ENCODE measurements around the gene LYZL4. TPM values are rescaled to one million over a fixed set of nuclear protein-coding genes. Genes with fewer than 3 reads are reported as not detected.

The LYZL4 gene
- total RNA-seq, 1 experiment from 2014 or later = not detected

DNA sequence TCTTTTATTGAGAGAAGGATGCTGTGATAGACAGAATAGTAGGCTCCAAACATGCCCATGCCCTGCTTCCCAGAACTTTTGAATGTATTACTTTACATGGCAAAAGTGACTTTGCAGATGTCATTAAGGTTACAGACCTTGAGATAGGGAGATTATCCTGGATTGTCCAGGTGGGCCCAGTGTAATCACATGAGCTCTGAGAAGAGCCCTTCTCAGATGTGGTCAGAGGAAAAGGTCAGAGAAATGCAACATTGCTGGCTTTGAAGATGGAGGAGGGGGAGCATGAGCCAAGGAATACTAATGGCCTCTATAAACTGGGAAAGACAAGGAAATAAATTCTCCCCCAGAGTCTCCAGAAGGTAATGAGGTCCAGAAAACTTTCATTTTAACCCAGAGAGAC, 45.8 kb upstream of the LYZL4 start:
- DNase-seq (ENCODE audit: low read depth, low spot score) (no peak), ATAC-seq (no peak)
- no peak overlapping the region for H3K4me3 ChIP-seq (ENCODE audit: low read depth in 2 of 2, low read length in 2 of 2)
- no peaks in the 10 kb centered on the region for H3K4me1 ChIP-seq (ENCODE audit: control insufficient read depth, insufficient read depth, low read length)
- no peaks in the 10 kb centered on the region for H3K36me3 ChIP-seq (ENCODE audit: control insufficient read depth, insufficient read depth, low read length)
- CTCF ChIA-PET = no interaction called here
- no peaks in the 10 kb centered on the region for H3K27me3 ChIP-seq (ENCODE audit: control insufficient read depth, insufficient read depth, low read length)
- no peaks in the 10 kb centered on the region for H3K9me3 ChIP-seq (ENCODE audit: control insufficient read depth, insufficient read depth, low read depth, low read length)
- no TSS peak for BruUV-seq (replicated peaks)
- in situ Hi-C loops (cut with HindIII; ENCODE audit: low pct_unique_long_range_greater_than_20kb, low sequenced_read_pairs) = no loop called here
- POLR2A ChIA-PET = no interaction called here
- H3K27ac ChIP-seq (ENCODE audit: low read length) = no peak overlapping the region
- intact Hi-C loops (cut with micrococcal nuclease; ENCODE audit: unreplicated experiment) = no loop called here
- TF ChIP-seq, protein P1, sequence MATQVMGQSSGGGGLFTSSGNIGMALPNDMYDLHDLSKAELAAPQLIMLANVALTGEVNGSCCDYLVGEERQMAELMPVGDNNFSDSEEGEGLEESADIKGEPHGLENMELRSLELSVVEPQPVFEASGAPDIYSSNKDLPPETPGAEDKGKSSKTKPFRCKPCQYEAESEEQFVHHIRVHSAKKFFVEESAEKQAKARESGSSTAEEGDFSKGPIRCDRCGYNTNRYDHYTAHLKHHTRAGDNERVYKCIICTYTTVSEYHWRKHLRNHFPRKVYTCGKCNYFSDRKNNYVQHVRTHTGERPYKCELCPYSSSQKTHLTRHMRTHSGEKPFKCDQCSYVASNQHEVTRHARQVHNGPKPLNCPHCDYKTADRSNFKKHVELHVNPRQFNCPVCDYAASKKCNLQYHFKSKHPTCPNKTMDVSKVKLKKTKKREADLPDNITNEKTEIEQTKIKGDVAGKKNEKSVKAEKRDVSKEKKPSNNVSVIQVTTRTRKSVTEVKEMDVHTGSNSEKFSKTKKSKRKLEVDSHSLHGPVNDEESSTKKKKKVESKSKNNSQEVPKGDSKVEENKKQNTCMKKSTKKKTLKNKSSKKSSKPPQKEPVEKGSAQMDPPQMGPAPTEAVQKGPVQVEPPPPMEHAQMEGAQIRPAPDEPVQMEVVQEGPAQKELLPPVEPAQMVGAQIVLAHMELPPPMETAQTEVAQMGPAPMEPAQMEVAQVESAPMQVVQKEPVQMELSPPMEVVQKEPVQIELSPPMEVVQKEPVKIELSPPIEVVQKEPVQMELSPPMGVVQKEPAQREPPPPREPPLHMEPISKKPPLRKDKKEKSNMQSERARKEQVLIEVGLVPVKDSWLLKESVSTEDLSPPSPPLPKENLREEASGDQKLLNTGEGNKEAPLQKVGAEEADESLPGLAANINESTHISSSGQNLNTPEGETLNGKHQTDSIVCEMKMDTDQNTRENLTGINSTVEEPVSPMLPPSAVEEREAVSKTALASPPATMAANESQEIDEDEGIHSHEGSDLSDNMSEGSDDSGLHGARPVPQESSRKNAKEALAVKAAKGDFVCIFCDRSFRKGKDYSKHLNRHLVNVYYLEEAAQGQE (IDR thresholded peaks at IDR 0.05; ENCODE audit: insufficient read depth in 1 of 2, low read depth in 2 of 2, low read length in 1 of 2) = no peak
- no peak for TF ChIP-seq SIN3A (IDR thresholded peaks at IDR 0.05; ENCODE audit: borderline replicate concordance, insufficient read depth, low read depth, low read length)
- no peak for TF ChIP-seq POLR2AphosphoS5 (IDR thresholded peaks at IDR 0.05; ENCODE audit: low read depth, low read length)
- TF ChIP-seq TCF7L2 (IDR thresholded peaks at IDR 0.05; ENCODE audit: low read depth, low read length) = no peak
- TF ChIP-seq, protein P2, sequence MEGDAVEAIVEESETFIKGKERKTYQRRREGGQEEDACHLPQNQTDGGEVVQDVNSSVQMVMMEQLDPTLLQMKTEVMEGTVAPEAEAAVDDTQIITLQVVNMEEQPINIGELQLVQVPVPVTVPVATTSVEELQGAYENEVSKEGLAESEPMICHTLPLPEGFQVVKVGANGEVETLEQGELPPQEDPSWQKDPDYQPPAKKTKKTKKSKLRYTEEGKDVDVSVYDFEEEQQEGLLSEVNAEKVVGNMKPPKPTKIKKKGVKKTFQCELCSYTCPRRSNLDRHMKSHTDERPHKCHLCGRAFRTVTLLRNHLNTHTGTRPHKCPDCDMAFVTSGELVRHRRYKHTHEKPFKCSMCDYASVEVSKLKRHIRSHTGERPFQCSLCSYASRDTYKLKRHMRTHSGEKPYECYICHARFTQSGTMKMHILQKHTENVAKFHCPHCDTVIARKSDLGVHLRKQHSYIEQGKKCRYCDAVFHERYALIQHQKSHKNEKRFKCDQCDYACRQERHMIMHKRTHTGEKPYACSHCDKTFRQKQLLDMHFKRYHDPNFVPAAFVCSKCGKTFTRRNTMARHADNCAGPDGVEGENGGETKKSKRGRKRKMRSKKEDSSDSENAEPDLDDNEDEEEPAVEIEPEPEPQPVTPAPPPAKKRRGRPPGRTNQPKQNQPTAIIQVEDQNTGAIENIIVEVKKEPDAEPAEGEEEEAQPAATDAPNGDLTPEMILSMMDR (IDR thresholded peaks at IDR 0.05) = no peak

DNA sequence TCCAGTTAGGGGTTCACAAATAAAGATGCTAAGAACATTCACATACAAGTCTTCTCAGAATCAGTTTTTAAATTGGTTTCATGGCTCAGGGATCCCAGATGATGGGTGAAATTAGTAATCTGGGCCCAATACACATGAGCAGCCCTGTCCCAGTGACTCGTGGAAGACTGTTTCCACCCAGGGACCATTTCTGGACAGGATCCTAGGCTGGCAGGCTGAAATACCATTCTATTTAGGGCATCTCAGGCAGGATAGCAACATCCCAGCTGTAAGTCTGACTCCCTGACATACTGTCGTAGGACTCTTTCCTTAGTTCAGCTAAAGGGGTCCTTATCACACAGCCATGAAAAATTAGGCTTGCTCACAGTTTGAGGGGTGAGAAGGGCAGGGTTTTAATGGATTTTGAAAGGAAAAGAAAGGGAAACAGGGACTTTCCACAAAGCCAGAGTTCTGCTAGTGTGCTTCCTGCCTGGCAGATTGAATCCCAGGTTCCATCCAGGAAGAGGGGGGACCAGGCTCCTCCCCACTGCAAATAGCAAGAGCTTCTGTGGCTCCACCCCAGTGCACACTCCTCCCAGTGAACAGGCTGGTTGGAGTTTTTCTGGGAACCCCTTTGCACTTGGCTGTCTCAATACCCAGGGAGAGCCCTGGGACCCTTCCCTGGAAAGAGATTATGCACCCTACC, 41.3 kb upstream of the LYZL4 start:
- no peaks in the 10 kb centered on the region for H3K4me1 ChIP-seq (ENCODE audit: control insufficient read depth, insufficient read depth, low read length)
- CTCF ChIA-PET = no interaction called here
- H3K27ac ChIP-seq (ENCODE audit: low read length) = no peak overlapping the region
- no peak overlapping the region for H3K4me3 ChIP-seq (ENCODE audit: low read depth in 2 of 2, low read length in 2 of 2)
- H3K27me3 ChIP-seq (ENCODE audit: control insufficient read depth, insufficient read depth, low read length) = no peaks in the 10 kb centered on the region
- H3K36me3 ChIP-seq (ENCODE audit: control insufficient read depth, insufficient read depth, low read length) = no peaks in the 10 kb centered on the region
- in situ Hi-C loops (cut with HindIII; ENCODE audit: low pct_unique_long_range_greater_than_20kb, low sequenced_read_pairs) (no loop called here), intact Hi-C loops (cut with micrococcal nuclease; ENCODE audit: unreplicated experiment) (no loop called here)
- no peaks in the 10 kb centered on the region for H3K9me3 ChIP-seq (ENCODE audit: control insufficient read depth, insufficient read depth, low read depth, low read length)
- DNase-seq (ENCODE audit: low read depth, low spot score) = no peak
- POLR2A ChIA-PET = no interaction called here
- BruUV-seq (replicated peaks) = no TSS peak
- ATAC-seq = no peak
- TF ChIP-seq SIN3A (IDR thresholded peaks at IDR 0.05; ENCODE audit: borderline replicate concordance, insufficient read depth, low read depth, low read length) (no peak), POLR2AphosphoS5 (IDR thresholded peaks at IDR 0.05; ENCODE audit: low read depth, low read length) (no peak), TCF7L2 (IDR thresholded peaks at IDR 0.05; ENCODE audit: low read depth, low read length) (no peak)
- TF ChIP-seq, protein P1 (IDR thresholded peaks at IDR 0.05; ENCODE audit: insufficient read depth in 1 of 2, low read depth in 2 of 2, low read length in 1 of 2) = no peak
- TF ChIP-seq, protein P2 (IDR thresholded peaks at IDR 0.05) = no peak
